HepG2 (cell line): ENCODE measurements around the gene KCNJ1. TPM values are rescaled to one million over a fixed set of nuclear protein-coding genes. Genes with fewer than 3 reads are reported as not detected.
A peak's percentile ranks its signal among the peaks of the same experiment; 100 is the strongest.

Source experiments
- ESRRA ChIP-seq: sonication (generic); formaldehyde crosslinking; IDR thresholded peaks from 2 replicates; pipeline ENCODE4 v1.5.1; 2020; ENCODE audit warnings: mild to moderate bottlenecking, low read depth, missing genetic modification reagents
- MYC ChIP-seq: sonication (generic); formaldehyde crosslinking; IDR thresholded peaks from 2 replicates; pipeline ENCODE4 v1.9.0; 2021; ENCODE audit warnings: missing genetic modification reagents, borderline replicate concordance
- NFYB ChIP-seq: sonication (generic); formaldehyde crosslinking; IDR thresholded peaks from 2 replicates; pipeline ENCODE4 v1.4.0; 2020; ENCODE audit warnings: missing genetic modification reagents
- PCBP1 ChIP-seq: fragments of 200-400 bp; formaldehyde crosslinking; IDR thresholded peaks from 2 replicates; pipeline ENCODE4 v1.6.1; 2017; ENCODE audit warnings: mild to moderate bottlenecking, low read depth, low read length, borderline replicate concordance
- TOPORS ChIP-seq: sonication (generic); formaldehyde crosslinking; IDR thresholded peaks from 2 replicates; pipeline ENCODE4 v1.8.0; 2023; ENCODE audit warnings: mild to moderate bottlenecking, missing genetic modification reagents
- ZFY ChIP-seq: sonication (generic); formaldehyde crosslinking; IDR thresholded peaks from 2 replicates; pipeline ENCODE4 v1.4.0; 2020; ENCODE audit warnings: missing genetic modification reagents
- ZNF318 ChIP-seq: sonication (generic); formaldehyde crosslinking; IDR thresholded peaks from 2 replicates; pipeline ENCODE4 v1.4.0; 2020; ENCODE audit warnings: mild to moderate bottlenecking, missing genetic modification reagents
- polyA plus RNA-seq, 8 experiments: library from polyadenylated mRNA; depleted of rRNA in 3 of 8; stranded (reverse) in 7 of 8; unstranded in 1 of 8; fragments of >200 nt; fragmentation: Illumina TruSeq in 4 of 8; extraction: Trizol in 4 of 8; gene quantifications; 2 replicates each; pipeline versions ENCODE4 v1.2.1 to v1.2.3, GENCODE V29; 2011 to 2016; ENCODE audit warnings: low read depth in 4 of 8, missing spikeins in 1 of 8, mixed read lengths in 1 of 8; ENCODE audit not compliant: insufficient read depth in 1 of 8
- total RNA-seq, 5 experiments: library from RNA; depleted of rRNA; stranded (reverse); fragments of >200 nt; fragmentation: Illumina TruSeq; extraction: Trizol; gene quantifications; 2 replicates each; pipeline ENCODE4 v1.2.3, GENCODE V29; 2016; ENCODE audit warnings: low read depth in 1 of 5
- TF ChIP-seq, protein P1 (sequence below): sonication (generic); formaldehyde crosslinking; IDR thresholded peaks from one replicate; pipeline ENCODE4 v1.5.1; 2020; ENCODE audit warnings: mild to moderate bottlenecking, missing genetic modification reagents; ENCODE audit errors: not compliant biosample characterization
- TF ChIP-seq, protein P2 (sequence below): sonication (generic); formaldehyde crosslinking; IDR thresholded peaks from 2 replicates; pipeline ENCODE4 v1.5.0; 2020; ENCODE audit warnings: mild to moderate bottlenecking, missing genetic modification reagents, moderate library complexity

KCNJ1 gene
- total and polyA plus RNA-seq, 2 of the 13 experiments (the other 11 are each of a cell fraction or from before 2014, with no cell fraction given), result not detected

DNA sequence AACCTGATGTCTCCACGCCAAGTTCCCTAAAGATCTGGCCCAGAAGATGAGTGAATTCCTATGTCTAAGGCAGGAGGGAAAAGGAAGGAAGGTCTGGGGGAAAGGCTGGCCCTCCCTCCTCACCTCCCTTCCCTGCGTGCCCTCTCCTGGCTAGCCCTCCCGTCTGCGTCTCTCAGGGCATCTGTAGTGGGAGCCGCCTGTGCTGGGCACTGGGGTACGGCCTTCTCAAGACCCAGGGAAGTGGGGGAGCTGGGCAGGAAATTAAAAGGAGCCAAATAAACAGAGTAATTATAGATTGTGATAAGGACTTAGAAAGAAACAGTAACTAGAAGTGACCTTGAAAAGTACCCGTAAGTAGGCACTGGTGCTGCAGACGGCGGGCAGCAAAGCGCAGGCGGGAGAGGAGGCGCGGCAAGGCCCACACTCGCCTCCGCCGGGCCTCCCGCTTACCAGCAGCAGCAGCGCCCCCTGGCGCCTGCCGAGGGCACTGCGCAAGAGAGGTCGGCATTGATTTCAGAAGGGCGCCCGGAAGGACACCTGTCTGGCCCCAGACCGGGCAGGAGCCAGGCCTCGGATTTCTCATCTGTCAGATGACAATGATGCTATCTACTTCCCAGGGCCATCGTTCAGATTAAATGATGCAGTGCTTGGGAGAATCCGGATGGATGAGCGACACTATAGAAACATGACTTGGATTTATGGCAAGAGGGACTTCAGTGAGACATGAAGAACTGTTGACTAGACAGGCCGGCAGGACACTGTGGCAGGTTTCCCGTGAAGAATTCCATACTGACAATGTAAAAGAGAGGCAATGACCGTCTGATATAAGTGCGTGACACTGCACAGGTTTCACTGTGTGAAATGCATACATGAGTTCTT is 7.3 kb downstream of the KCNJ1 start (continued):
- TF ChIP-seq, protein P1, sequence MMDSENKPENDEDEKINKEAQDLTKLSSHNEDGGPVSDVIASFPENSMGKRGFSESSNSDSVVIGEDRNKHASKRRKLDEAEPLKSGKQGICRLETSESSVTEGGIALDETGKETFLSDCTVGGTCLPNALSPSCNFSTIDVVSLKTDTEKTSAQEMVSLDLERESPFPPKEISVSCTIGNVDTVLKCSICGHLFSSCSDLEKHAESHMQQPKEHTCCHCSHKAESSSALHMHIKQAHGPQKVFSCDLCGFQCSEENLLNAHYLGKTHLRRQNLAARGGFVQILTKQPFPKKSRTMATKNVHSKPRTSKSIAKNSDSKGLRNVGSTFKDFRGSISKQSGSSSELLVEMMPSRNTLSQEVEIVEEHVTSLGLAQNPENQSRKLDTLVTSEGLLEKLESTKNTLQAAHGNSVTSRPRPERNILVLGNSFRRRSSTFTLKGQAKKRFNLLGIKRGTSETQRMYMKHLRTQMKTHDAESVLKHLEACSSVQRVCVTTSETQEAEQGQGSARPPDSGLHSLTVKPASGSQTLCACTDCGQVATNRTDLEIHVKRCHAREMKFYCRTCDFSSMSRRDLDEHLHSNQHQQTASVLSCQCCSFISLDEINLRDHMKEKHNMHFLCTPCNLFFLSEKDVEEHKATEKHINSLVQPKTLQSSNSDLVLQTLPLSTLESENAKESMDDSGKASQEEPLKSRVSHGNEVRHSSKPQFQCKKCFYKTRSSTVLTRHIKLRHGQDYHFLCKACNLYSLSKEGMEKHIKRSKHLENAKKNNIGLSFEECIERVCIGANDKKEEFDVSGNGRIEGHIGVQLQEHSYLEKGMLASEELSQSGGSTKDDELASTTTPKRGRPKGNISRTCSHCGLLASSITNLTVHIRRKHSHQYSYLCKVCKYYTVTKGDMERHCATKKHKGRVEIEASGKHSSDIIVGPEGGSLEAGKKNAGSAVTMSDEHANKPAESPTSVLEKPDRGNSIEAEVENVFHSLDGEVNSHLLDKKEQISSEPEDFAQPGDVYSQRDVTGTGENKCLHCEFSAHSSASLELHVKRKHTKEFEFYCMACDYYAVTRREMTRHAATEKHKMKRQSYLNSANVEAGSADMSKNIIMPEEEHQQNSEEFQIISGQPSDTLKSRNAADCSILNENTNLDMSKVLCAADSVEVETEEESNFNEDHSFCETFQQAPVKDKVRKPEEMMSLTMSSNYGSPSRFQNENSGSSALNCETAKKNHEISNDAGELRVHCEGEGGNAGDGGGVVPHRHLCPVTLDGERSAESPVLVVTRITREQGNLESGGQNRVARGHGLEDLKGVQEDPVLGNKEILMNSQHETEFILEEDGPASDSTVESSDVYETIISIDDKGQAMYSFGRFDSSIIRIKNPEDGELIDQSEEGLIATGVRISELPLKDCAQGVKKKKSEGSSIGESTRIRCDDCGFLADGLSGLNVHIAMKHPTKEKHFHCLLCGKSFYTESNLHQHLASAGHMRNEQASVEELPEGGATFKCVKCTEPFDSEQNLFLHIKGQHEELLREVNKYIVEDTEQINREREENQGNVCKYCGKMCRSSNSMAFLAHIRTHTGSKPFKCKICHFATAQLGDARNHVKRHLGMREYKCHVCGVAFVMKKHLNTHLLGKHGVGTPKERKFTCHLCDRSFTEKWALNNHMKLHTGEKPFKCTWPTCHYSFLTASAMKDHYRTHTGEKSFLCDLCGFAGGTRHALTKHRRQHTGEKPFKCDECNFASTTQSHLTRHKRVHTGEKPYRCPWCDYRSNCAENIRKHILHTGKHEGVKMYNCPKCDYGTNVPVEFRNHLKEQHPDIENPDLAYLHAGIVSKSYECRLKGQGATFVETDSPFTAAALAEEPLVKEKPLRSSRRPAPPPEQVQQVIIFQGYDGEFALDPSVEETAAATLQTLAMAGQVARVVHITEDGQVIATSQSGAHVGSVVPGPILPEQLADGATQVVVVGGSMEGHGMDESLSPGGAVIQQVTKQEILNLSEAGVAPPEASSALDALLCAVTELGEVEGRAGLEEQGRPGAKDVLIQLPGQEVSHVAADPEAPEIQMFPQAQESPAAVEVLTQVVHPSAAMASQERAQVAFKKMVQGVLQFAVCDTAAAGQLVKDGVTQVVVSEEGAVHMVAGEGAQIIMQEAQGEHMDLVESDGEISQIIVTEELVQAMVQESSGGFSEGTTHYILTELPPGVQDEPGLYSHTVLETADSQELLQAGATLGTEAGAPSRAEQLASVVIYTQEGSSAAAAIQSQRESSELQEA (CRISPR knock-in tag), result no peak
- TF ChIP-seq TOPORS (no peak), NFYB (CRISPR knock-in tag) (no peak), ZNF318 (CRISPR knock-in tag) (no peak), PCBP1 (no peak), ESRRA (no peak), MYC (CRISPR knock-in tag) (peak; percentile 6; the same call in 1 of the 2 replicates), ZFY (CRISPR knock-in tag) (peak; percentile 39; the same call in 1 of the 2 replicates)
- TF ChIP-seq, protein P2, sequence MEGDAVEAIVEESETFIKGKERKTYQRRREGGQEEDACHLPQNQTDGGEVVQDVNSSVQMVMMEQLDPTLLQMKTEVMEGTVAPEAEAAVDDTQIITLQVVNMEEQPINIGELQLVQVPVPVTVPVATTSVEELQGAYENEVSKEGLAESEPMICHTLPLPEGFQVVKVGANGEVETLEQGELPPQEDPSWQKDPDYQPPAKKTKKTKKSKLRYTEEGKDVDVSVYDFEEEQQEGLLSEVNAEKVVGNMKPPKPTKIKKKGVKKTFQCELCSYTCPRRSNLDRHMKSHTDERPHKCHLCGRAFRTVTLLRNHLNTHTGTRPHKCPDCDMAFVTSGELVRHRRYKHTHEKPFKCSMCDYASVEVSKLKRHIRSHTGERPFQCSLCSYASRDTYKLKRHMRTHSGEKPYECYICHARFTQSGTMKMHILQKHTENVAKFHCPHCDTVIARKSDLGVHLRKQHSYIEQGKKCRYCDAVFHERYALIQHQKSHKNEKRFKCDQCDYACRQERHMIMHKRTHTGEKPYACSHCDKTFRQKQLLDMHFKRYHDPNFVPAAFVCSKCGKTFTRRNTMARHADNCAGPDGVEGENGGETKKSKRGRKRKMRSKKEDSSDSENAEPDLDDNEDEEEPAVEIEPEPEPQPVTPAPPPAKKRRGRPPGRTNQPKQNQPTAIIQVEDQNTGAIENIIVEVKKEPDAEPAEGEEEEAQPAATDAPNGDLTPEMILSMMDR (CRISPR knock-in tag), result peak; percentile 85
